ENCODE measurements around the gene BEST1. TPM values are rescaled to one million over a fixed set of nuclear protein-coding genes. Genes with fewer than 3 reads are reported as not detected.

The BEST1 gene
- total and polyA plus RNA-seq, 2 donors (not counting 1 experiment from before 2014, with no cell fraction given), result 2.5 to 15.2 TPM

DNA sequence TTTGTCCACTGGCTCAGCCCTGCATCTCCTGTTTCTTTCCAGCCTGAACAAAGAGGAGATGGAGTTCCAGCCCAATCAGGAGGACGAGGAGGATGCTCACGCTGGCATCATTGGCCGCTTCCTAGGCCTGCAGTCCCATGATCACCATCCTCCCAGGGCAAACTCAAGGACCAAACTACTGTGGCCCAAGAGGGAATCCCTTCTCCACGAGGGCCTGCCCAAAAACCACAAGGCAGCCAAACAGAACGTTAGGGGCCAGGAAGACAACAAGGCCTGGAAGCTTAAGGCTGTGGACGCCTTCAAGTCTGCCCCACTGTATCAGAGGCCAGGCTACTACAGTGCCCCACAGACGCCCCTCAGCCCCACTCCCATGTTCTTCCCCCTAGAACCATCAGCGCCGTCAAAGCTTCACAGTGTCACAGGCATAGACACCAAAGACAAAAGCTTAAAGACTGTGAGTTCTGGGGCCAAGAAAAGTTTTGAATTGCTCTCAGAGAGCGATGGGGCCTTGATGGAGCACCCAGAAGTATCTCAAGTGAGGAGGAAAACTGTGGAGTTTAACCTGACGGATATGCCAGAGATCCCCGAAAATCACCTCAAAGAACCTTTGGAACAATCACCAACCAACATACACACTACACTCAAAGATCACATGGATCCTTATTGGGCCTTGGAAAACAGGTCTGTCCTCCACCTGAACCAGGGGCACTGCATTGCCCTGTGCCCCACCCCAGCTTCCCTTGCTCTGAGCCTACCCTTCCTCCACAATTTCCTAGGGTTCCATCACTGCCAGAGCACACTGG, 12.3 kb downstream of the BEST1 start:
- Histone ChIP-seq H3K27ac (ENCODE audit: insufficient read depth, low read length) (peak overlapping the region; percentile 12), H3K4me2 (ENCODE audit: extremely low read depth, insufficient read depth, low read length) (no peak overlapping the region), H3K4me3 (replicated peaks in 1 of 4; ENCODE audit: control extremely low read depth in 1 of 4, insufficient read depth in 1 of 4, low read depth in 3 of 4, low read length in 4 of 4) (no peak overlapping the region), H3K79me2 (ENCODE audit: control insufficient read depth, insufficient read depth, low read length) (peaks cover 26% of the 10 kb centered on the region), H3K27me3 (ENCODE audit: control insufficient read depth, insufficient read depth, low read length) (no peaks in the 10 kb centered on the region), H3K4me1 (ENCODE audit: control insufficient read depth, extremely low read depth, insufficient read depth, low read length) (peaks cover 9% of the 10 kb centered on the region), H4K20me1 (ENCODE audit: control insufficient read depth, extremely low read depth, insufficient read depth, low read length) (peaks cover 6% of the 10 kb centered on the region), H3K36me3 (ENCODE audit: control insufficient read depth, insufficient read depth, low read length) (peaks cover 15% of the 10 kb centered on the region), H3K9ac (ENCODE audit: insufficient read depth, low read length) (no peak overlapping the region), H3K9me3 (ENCODE audit: control insufficient read depth, insufficient read depth, low read depth, low read length) (no peaks in the 10 kb centered on the region), H2AFZ (ENCODE audit: low read length) (no peak overlapping the region)
- DNase-seq (ENCODE audit: low read depth in 2 of 2), result peak in 1 of 2 donors; percentile 54
- TF ChIP-seq, protein P1, sequence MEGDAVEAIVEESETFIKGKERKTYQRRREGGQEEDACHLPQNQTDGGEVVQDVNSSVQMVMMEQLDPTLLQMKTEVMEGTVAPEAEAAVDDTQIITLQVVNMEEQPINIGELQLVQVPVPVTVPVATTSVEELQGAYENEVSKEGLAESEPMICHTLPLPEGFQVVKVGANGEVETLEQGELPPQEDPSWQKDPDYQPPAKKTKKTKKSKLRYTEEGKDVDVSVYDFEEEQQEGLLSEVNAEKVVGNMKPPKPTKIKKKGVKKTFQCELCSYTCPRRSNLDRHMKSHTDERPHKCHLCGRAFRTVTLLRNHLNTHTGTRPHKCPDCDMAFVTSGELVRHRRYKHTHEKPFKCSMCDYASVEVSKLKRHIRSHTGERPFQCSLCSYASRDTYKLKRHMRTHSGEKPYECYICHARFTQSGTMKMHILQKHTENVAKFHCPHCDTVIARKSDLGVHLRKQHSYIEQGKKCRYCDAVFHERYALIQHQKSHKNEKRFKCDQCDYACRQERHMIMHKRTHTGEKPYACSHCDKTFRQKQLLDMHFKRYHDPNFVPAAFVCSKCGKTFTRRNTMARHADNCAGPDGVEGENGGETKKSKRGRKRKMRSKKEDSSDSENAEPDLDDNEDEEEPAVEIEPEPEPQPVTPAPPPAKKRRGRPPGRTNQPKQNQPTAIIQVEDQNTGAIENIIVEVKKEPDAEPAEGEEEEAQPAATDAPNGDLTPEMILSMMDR (conservative IDR thresholded peaks at IDR 0.05 in 1 of 2, IDR thresholded peaks at IDR 0.05 in 1 of 2; ENCODE audit: low read depth in 1 of 2, low read length in 2 of 2), result no peak
- no peak for TF ChIP-seq EZH2 (IDR thresholded peaks at IDR 0.05; ENCODE audit: low read length, missing control alignments)

DNA sequence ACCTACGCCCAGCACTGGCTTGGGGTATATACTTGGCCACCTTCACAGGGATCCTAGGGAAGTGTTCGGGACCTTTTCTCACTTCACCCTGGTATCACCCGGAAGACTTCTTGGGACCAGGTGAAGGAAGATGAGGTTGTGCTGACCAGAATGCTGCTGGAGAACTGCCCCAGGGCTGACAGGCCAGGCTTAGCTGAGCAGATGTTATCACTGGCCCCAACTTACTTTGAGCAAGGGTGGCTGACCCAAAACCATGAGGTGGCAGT, 12.8 kb downstream of the BEST1 start:
- Histone ChIP-seq H2AFZ (ENCODE audit: low read length) (no peak overlapping the region), H3K27ac (ENCODE audit: insufficient read depth, low read length) (peak overlapping the region; percentile 9), H3K4me3 (replicated peaks in 1 of 4; ENCODE audit: control extremely low read depth in 1 of 4, insufficient read depth in 1 of 4, low read depth in 3 of 4, low read length in 4 of 4) (no peak overlapping the region), H4K20me1 (ENCODE audit: control insufficient read depth, extremely low read depth, insufficient read depth, low read length) (peaks cover 6% of the 10 kb centered on the region), H3K27me3 (ENCODE audit: control insufficient read depth, insufficient read depth, low read length) (no peaks in the 10 kb centered on the region), H3K4me1 (ENCODE audit: control insufficient read depth, extremely low read depth, insufficient read depth, low read length) (peaks cover 9% of the 10 kb centered on the region), H3K36me3 (ENCODE audit: control insufficient read depth, insufficient read depth, low read length) (peaks cover 14% of the 10 kb centered on the region), H3K9me3 (ENCODE audit: control insufficient read depth, insufficient read depth, low read depth, low read length) (no peaks in the 10 kb centered on the region), H3K9ac (ENCODE audit: insufficient read depth, low read length) (no peak overlapping the region), H3K4me2 (ENCODE audit: extremely low read depth, insufficient read depth, low read length) (no peak overlapping the region), H3K79me2 (ENCODE audit: control insufficient read depth, insufficient read depth, low read length) (peaks cover 30% of the 10 kb centered on the region)
- DNase-seq (ENCODE audit: low read depth in 2 of 2), result no peak
- TF ChIP-seq, protein P1 (conservative IDR thresholded peaks at IDR 0.05 in 1 of 2, IDR thresholded peaks at IDR 0.05 in 1 of 2; ENCODE audit: low read depth in 1 of 2, low read length in 2 of 2), result no peak
- no peak for TF ChIP-seq EZH2 (IDR thresholded peaks at IDR 0.05; ENCODE audit: low read length, missing control alignments)

DNA sequence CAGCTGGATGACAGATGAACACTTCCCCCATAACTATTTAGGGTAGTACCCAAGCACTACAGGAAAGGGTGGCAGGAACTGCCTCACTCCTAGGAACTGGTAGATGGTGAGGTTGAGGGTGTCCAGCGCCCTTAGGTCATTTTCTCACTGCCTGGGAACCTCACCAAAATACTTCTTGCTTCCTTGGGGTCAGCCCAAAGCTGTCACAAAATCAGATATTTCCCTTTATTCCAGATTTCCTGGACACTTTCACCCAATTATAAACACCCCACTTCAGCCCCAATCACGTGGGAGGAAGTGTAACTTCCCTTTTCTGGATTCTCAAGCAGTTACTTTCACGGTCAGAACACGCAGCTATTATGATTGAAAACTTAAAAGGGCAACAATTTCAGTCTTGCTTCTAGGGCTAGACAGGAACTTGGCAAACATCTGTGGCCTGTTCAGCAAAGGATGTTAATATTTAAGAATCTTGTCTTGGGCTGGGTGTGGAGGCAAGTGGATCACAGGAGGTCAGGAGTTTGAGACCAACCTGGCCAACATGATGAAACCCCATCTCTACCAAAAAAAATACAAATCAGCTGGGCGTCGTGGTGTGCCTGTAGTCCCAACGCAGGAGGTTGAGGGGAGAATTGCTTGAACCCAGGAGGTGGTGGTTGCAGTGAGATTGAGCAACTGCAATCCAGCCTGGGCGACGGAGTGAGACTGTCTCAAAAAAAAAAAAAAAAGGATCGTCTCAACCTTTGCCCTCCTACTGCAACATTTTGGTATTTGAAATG, 13.3 kb downstream of the BEST1 start:
- Histone ChIP-seq H3K4me3 (replicated peaks in 1 of 4; ENCODE audit: control extremely low read depth in 1 of 4, insufficient read depth in 1 of 4, low read depth in 3 of 4, low read length in 4 of 4) (peak overlapping the region in 2 of 4 experiments; percentile 85 to 90), H3K79me2 (ENCODE audit: control insufficient read depth, insufficient read depth, low read length) (peaks cover 33% of the 10 kb centered on the region), H4K20me1 (ENCODE audit: control insufficient read depth, extremely low read depth, insufficient read depth, low read length) (peaks cover 6% of the 10 kb centered on the region), H3K9me3 (ENCODE audit: control insufficient read depth, insufficient read depth, low read depth, low read length) (no peaks in the 10 kb centered on the region), H3K4me1 (ENCODE audit: control insufficient read depth, extremely low read depth, insufficient read depth, low read length) (peaks cover 9% of the 10 kb centered on the region), H3K27ac (ENCODE audit: insufficient read depth, low read length) (peak overlapping the region; percentile 9), H3K36me3 (ENCODE audit: control insufficient read depth, insufficient read depth, low read length) (peaks cover 13% of the 10 kb centered on the region), H3K9ac (ENCODE audit: insufficient read depth, low read length) (no peak overlapping the region), H3K4me2 (ENCODE audit: extremely low read depth, insufficient read depth, low read length) (peak overlapping the region; percentile 48), H3K27me3 (ENCODE audit: control insufficient read depth, insufficient read depth, low read length) (no peaks in the 10 kb centered on the region), H2AFZ (ENCODE audit: low read length) (no peak overlapping the region)
- DNase-seq (ENCODE audit: low read depth in 2 of 2), result peak in 1 of 2 donors; percentile 77
- no peak for TF ChIP-seq EZH2 (IDR thresholded peaks at IDR 0.05; ENCODE audit: low read length, missing control alignments)
- TF ChIP-seq, protein P1 (conservative IDR thresholded peaks at IDR 0.05 in 1 of 2, IDR thresholded peaks at IDR 0.05 in 1 of 2; ENCODE audit: low read depth in 1 of 2, low read length in 2 of 2), result no peak
